CD4-positive, alpha-beta T cell (primary cell): ENCODE results near the gene ZFAND6. TPM values are rescaled to one million over a fixed set of nuclear protein-coding genes. Genes with fewer than 3 reads are reported as not detected.

ENCODE experiments used
- ATAC-seq: fragments of 200-7000 bp; cut with Tn5 transposase; one replicate; pipeline ENCODE4 v1.10.0; 2022; ENCODE audit warnings: mild to moderate bottlenecking; ENCODE audit not compliant: poor library complexity
- CTCF ChIA-PET: fragments of 350-600 bp; sonication (Branson Sonifier 250); formaldehyde crosslinking; loops from one replicate; lab custom pipeline; 2021; ENCODE audit warnings: antibody characterized with exemption, inconsistent platforms; lab: Charles Lee
- POLR2A ChIA-PET: fragments of 350-600 bp; sonication (Branson Sonifier 250); formaldehyde crosslinking; loops from one replicate; lab custom pipeline; 2021; ENCODE audit warnings: antibody characterized with exemption, inconsistent platforms; lab: Charles Lee
- DNase-seq, 14 experiments: peaks; one replicate each; pipeline ENCODE4 v3.0.0-alpha.2; 2013 to 2020; ENCODE audit warnings: mixed read lengths in 2 of 14
- H3K27ac ChIP-seq, 2 donors: one replicate each; pipeline versions ENCODE4 v1.5.1 to v1.7.0; 2013; ENCODE audit warnings: low read length in 2 of 2, low read depth in 1 of 2, mild to moderate bottlenecking in 1 of 2
- H3K27me3 ChIP-seq, 2 experiments: 1 replicate in 1 of 2; 2 replicates in 1 of 2; pipeline versions ENCODE4 v1.6.1 to v1.7.0; 2013; ENCODE audit warnings: low read length in 2 of 2, control low read depth in 1 of 2, mild to moderate bottlenecking in 1 of 2, moderate library complexity in 1 of 2; ENCODE audit not compliant: insufficient read depth in 2 of 2, control insufficient read depth in 1 of 2
- H3K36me3 ChIP-seq: one replicate; pipeline ENCODE4 v1.6.1; 2013; ENCODE audit warnings: low read length, control low read depth; ENCODE audit not compliant: insufficient read depth
- H3K4me1 ChIP-seq: one replicate; pipeline ENCODE4 v1.6.1; 2013; ENCODE audit warnings: low read length, control low read depth; ENCODE audit not compliant: insufficient read depth
- H3K4me3 ChIP-seq: one replicate; pipeline ENCODE4 v1.5.1; 2013; ENCODE audit warnings: mild to moderate bottlenecking, low read length, moderate library complexity
- H3K9me3 ChIP-seq, 2 experiments: 1 replicate in 1 of 2; 2 replicates in 1 of 2; pipeline versions ENCODE4 v1.6.1 to v1.7.0; 2013; ENCODE audit warnings: low read length in 2 of 2, mild to moderate bottlenecking in 2 of 2, control low read depth in 1 of 2, moderate library complexity in 1 of 2; ENCODE audit not compliant: control insufficient read depth in 1 of 2, insufficient read depth in 1 of 2
- H3K27ac Mint-ChIP-seq: one replicate; pipeline ENCODE4 v1.8.0; 2020; ENCODE audit warnings: mixed read lengths
- H3K27me3 Mint-ChIP-seq: one replicate; pipeline ENCODE4 v1.8.0; 2021; ENCODE audit warnings: mixed read lengths
- H3K36me3 Mint-ChIP-seq: one replicate; pipeline ENCODE4 v1.8.0; 2021; ENCODE audit warnings: low read depth, mixed read lengths
- H3K4me1 Mint-ChIP-seq: one replicate; pipeline ENCODE4 v1.8.0; 2021; ENCODE audit warnings: low read depth, mixed read lengths
- H3K4me3 Mint-ChIP-seq: one replicate; pipeline ENCODE4 v1.8.0; 2020; ENCODE audit warnings: mild to moderate bottlenecking, mixed read lengths
- H3K9me3 Mint-ChIP-seq: one replicate; pipeline ENCODE4 v1.8.0; 2020; ENCODE audit warnings: mixed read lengths
- CTCF ChIP-seq: fragments of 200-600 bp; IDR thresholded peaks from one replicate; pipeline ENCODE4 v1.8.0; 2022; ENCODE audit warnings: antibody characterized with exemption, mild to moderate bottlenecking
- intact Hi-C, 2 experiments: fragments of 100-400 bp; cut with DNase I in 1 of 2; cut with micrococcal nuclease in 1 of 2; formaldehyde crosslinking; loops; one replicate each; pipeline versions ENCODE4 v1.15.1 to v1.9.0; 2023 to 2025; cut with DNase I, micrococcal nuclease
- total RNA-seq, 174 experiments: library from RNA in 2 of 174; stranded (reverse) in 2 of 174; gene quantifications; one replicate each; pipeline ENCODE4 v1.2.3 and lab custom pipeline; 2021 to 2026

ZFAND6 gene
- total RNA-seq, 2 experiments from 2014 or later = 65.5 to 69.2 TPM

- no peaks in the 10 kb centered on the region for H3K27me3 ChIP-seq
- no peaks in the 10 kb centered on the region for H3K9me3 ChIP-seq
- no peak for DNase-seq
- no peaks in the 10 kb centered on the region for H3K9me3 Mint-ChIP-seq
- H3K27ac Mint-ChIP-seq = no peak overlapping the region
- H3K4me1 ChIP-seq = peaks cover 8% of the 10 kb centered on the region
- H3K27ac ChIP-seq = no peak overlapping the region
- intact Hi-C loops = no loop called here
- no peaks in the 10 kb centered on the region for H3K27me3 Mint-ChIP-seq
- no peaks in the 10 kb centered on the region for H3K36me3 ChIP-seq
- H3K4me3 Mint-ChIP-seq = no peak overlapping the region
- CTCF ChIA-PET = no interaction called here
- no peak overlapping the region for H3K4me3 ChIP-seq
- POLR2A ChIA-PET = no interaction called here
- peaks cover 10% of the 10 kb centered on the region for H3K4me1 Mint-ChIP-seq
- H3K36me3 Mint-ChIP-seq = no peaks in the 10 kb centered on the region
- no peak for TF ChIP-seq CTCF
- ATAC-seq = no peak
These were observed 33.2 kb upstream of the ZFAND6 start for GRCh38 chr15:80026310-80026709.

GRCh38 chr15:80026754-80027153 lies 32.7 kb upstream of the ZFAND6 start:
- ChIA-PET POLR2A (no interaction called here), CTCF (no interaction called here)
- no peak for TF ChIP-seq CTCF
- Histone ChIP-seq H3K4me1 (peaks cover 11% of the 10 kb centered on the region), H3K36me3 (no peaks in the 10 kb centered on the region), H3K4me3 (no peak overlapping the region), H3K9me3 (no peaks in the 10 kb centered on the region), H3K27me3 (no peaks in the 10 kb centered on the region), H3K27ac (no peak overlapping the region)
- no peaks in the 10 kb centered on the region for H3K27me3 Mint-ChIP-seq
- intact Hi-C loops = no loop called here
- no peak overlapping the region for H3K27ac Mint-ChIP-seq
- no peaks in the 10 kb centered on the region for H3K9me3 Mint-ChIP-seq
- ATAC-seq (no peak), DNase-seq (no peak)
- no peak overlapping the region for H3K4me3 Mint-ChIP-seq
- peaks cover 14% of the 10 kb centered on the region for H3K4me1 Mint-ChIP-seq
- H3K36me3 Mint-ChIP-seq = no peaks in the 10 kb centered on the region

- ChIA-PET CTCF (interaction anchor here (0.7 kb wide), 1 partner anchor 162 kb away, joined by 3 read pairs; no protein-coding TSS in a partner anchor), POLR2A (no interaction called here)
These were observed 30.5 kb upstream of the ZFAND6 start for GRCh38 chr15:80028937-80029336.

More at GRCh38 chr15:80028937-80029336, 30.5 kb upstream of the ZFAND6 start:
- H3K4me3 Mint-ChIP-seq = no peak overlapping the region
- H3K4me1 Mint-ChIP-seq = peaks cover 31% of the 10 kb centered on the region
- Histone ChIP-seq H3K4me3 (no peak overlapping the region), H3K27me3 (no peaks in the 10 kb centered on the region), H3K36me3 (no peaks in the 10 kb centered on the region), H3K27ac (no peak overlapping the region), H3K9me3 (no peaks in the 10 kb centered on the region), H3K4me1 (peaks cover 30% of the 10 kb centered on the region)
- H3K27ac Mint-ChIP-seq = no peak overlapping the region
- H3K9me3 Mint-ChIP-seq = no peaks in the 10 kb centered on the region
- ATAC-seq (no peak), DNase-seq (no peak)
- H3K27me3 Mint-ChIP-seq = no peaks in the 10 kb centered on the region
- no peaks in the 10 kb centered on the region for H3K36me3 Mint-ChIP-seq
- intact Hi-C loops = no loop called here
- no peak for TF ChIP-seq CTCF
